Liver (tissue), 9 donors: ENCODE results near the gene CLDN1. TPM values are rescaled to one million over a fixed set of nuclear protein-coding genes. Genes with fewer than 3 reads are reported as not detected.

Experiments used
- DNase-seq: peaks from one replicate; pipeline ENCODE4 v3.0.0-alpha.2; 2017; ENCODE audit warnings: low spot score
- H3K27ac ChIP-seq, 2 donors: one replicate each; pipeline ENCODE4 v1.7.0; 2013; ENCODE audit warnings: inconsistent platforms in 2 of 2, low read length in 2 of 2, control low read depth in 1 of 2, low read depth in 1 of 2, mild to moderate bottlenecking in 1 of 2
- H3K27me3 ChIP-seq, 4 donors: one replicate each; pipeline versions ENCODE4 v1.6.1 to v1.7.0; 2013; ENCODE audit warnings: low read length in 3 of 4, inconsistent platforms in 1 of 4, mild to moderate bottlenecking in 1 of 4, moderate library complexity in 1 of 4; ENCODE audit not compliant: control insufficient read depth in 4 of 4, insufficient read depth in 4 of 4
- H3K36me3 ChIP-seq, 4 donors: one replicate each; pipeline versions ENCODE4 v1.6.1 to v1.7.0; 2013; ENCODE audit warnings: low read length in 3 of 4, mild to moderate bottlenecking in 3 of 4, low read depth in 1 of 4, moderate library complexity in 1 of 4; ENCODE audit not compliant: control insufficient read depth in 4 of 4, insufficient read depth in 3 of 4
- H3K4me1 ChIP-seq, 4 donors: one replicate each; pipeline versions ENCODE4 v1.6.1 to v1.7.0; 2013; ENCODE audit warnings: low read length in 3 of 4, mild to moderate bottlenecking in 3 of 4, moderate library complexity in 1 of 4; ENCODE audit not compliant: control insufficient read depth in 4 of 4, insufficient read depth in 4 of 4
- H3K4me3 ChIP-seq, 3 donors: one replicate each; pipeline versions ENCODE4 v1.6.1 to v1.7.0; 2013; ENCODE audit warnings: low read length in 3 of 3, control low read depth in 1 of 3, low read depth in 1 of 3, mild to moderate bottlenecking in 1 of 3
- H3K9ac ChIP-seq, 2 donors: one replicate each; pipeline ENCODE4 v1.7.0; 2013; ENCODE audit warnings: low read length in 2 of 2, mild to moderate bottlenecking in 2 of 2, moderate library complexity in 2 of 2, control low read depth in 1 of 2, low read depth in 1 of 2
- H3K9me3 ChIP-seq, 4 donors: one replicate each; pipeline versions ENCODE4 v1.6.1 to v1.7.0; 2013; ENCODE audit warnings: low read length in 3 of 4; ENCODE audit not compliant: control insufficient read depth in 4 of 4
- ATF3 ChIP-seq: IDR thresholded peaks from 2 replicates; pipeline ENCODE4 v1.6.1; 2016; ENCODE audit warnings: antibody characterized with exemption
- EGR1 ChIP-seq, 2 donors: IDR thresholded peaks; 2 replicates each; pipeline ENCODE4 v1.6.1; 2016 to 2018; ENCODE audit warnings: antibody characterized with exemption in 2 of 2, low read depth in 2 of 2
- GABPA ChIP-seq, 2 donors: IDR thresholded peaks in 1 of 2; conservative IDR thresholded peaks in 1 of 2; 2 replicates each; pipeline ENCODE4 v1.6.1; 2016; ENCODE audit warnings: antibody characterized with exemption in 2 of 2, mild to moderate bottlenecking in 1 of 2, moderate library complexity in 1 of 2
- RXRA ChIP-seq, 2 donors: IDR thresholded peaks; 2 replicates each; pipeline ENCODE4 v1.6.1; 2017 to 2018; ENCODE audit warnings: antibody characterized with exemption in 2 of 2, mild to moderate bottlenecking in 1 of 2
- SP1 ChIP-seq: IDR thresholded peaks from 2 replicates; pipeline ENCODE4 v1.6.1; 2018; ENCODE audit warnings: antibody characterized with exemption, mild to moderate bottlenecking
- TAF1 ChIP-seq: conservative IDR thresholded peaks from 2 replicates; pipeline ENCODE4 v1.6.1; 2016; ENCODE audit warnings: antibody characterized with exemption, mild to moderate bottlenecking
- WGBS: extraction: QIAGEN DNeasy Blood & Tissue Kit; methylation state at CpG from one replicate; pipeline ENCODE4 v1.1.7; 2013; 5-methylcytosine and 5-hydroxymethylcytosine counted together
- polyA plus RNA-seq, 2 donors: library from polyadenylated mRNA; stranded (reverse) in 1 of 2; unstranded in 1 of 2; fragments of 200-250 nt in 1 of 2; fragments of >200 nt in 1 of 2; fragmentation: Nextera tagmentation in 1 of 2; extraction: Ambion mirVana in 1 of 2; gene quantifications; one replicate each; pipeline versions ENCODE4 v1.2.1 to v1.2.3, GENCODE V29; 2013 to 2015
- total RNA-seq, 2 donors: library from RNA; depleted of rRNA; stranded (reverse); fragments of >200 nt; gene quantifications; one replicate each; pipeline ENCODE4 v1.2.3, GENCODE V29; 2014
- TF ChIP-seq, protein P1 (sequence below): IDR thresholded peaks from 2 replicates; pipeline ENCODE4 v1.6.1; 2016; ENCODE audit warnings: antibody characterized with exemption, mild to moderate bottlenecking
- TF ChIP-seq, protein P2 (sequence below): fragments of 150-350 bp; IDR thresholded peaks from 2 replicates; pipeline ENCODE4 v1.5.1; 2017; ENCODE audit warnings: improper control_type of control experiment, low read depth, low read length; ENCODE audit not compliant: missing input control
- donor health status: healthy.
- donor health status: healthy.
- donor health status: healthy.
- donor health status: healthy.
- donor health status: healthy.

Gene CLDN1
- total and polyA plus RNA-seq, 4 donors = 57.8 to 92.0 (median 87.3) TPM

DNA sequence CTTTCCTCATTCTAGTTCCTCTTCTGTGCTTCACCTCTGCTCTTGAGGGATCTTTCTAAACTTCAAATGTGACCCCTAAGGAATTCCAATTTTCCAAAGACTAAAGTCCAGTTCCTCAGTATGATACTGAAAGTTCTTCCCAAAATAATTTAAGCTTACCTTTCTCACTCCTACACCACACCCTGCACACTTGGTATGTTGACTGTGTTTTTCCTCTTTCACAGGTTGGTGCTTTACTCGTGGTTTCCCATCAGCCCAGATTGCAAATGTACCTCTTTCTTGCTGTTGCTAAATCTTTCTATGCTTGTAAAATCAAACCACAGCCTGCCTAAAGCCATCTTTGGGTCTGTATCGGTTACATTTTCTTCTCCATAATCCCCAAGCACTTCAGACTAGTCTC is 35.2 kb upstream of the CLDN1 start:
- Histone ChIP-seq H3K36me3 (no peaks in the 10 kb centered on the region), H3K9ac (no peak overlapping the region), H3K9me3 (no peaks in the 10 kb centered on the region), H3K4me3 (no peak overlapping the region), H3K27me3 (no peaks in the 10 kb centered on the region), H3K4me1 (peaks cover 0 to 3% (median 0%) of the 10 kb centered on the region in 4 donors), H3K27ac (no peak overlapping the region)
- 86% methylated on average over 2 of the region's 2 CpGs for WGBS
- no peak for DNase-seq
- TF ChIP-seq, protein P1, sequence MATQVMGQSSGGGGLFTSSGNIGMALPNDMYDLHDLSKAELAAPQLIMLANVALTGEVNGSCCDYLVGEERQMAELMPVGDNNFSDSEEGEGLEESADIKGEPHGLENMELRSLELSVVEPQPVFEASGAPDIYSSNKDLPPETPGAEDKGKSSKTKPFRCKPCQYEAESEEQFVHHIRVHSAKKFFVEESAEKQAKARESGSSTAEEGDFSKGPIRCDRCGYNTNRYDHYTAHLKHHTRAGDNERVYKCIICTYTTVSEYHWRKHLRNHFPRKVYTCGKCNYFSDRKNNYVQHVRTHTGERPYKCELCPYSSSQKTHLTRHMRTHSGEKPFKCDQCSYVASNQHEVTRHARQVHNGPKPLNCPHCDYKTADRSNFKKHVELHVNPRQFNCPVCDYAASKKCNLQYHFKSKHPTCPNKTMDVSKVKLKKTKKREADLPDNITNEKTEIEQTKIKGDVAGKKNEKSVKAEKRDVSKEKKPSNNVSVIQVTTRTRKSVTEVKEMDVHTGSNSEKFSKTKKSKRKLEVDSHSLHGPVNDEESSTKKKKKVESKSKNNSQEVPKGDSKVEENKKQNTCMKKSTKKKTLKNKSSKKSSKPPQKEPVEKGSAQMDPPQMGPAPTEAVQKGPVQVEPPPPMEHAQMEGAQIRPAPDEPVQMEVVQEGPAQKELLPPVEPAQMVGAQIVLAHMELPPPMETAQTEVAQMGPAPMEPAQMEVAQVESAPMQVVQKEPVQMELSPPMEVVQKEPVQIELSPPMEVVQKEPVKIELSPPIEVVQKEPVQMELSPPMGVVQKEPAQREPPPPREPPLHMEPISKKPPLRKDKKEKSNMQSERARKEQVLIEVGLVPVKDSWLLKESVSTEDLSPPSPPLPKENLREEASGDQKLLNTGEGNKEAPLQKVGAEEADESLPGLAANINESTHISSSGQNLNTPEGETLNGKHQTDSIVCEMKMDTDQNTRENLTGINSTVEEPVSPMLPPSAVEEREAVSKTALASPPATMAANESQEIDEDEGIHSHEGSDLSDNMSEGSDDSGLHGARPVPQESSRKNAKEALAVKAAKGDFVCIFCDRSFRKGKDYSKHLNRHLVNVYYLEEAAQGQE = no peak
- TF ChIP-seq SP1 = no peak

GRCh38 chr3:190356246-190356645 is 34.0 kb upstream of the CLDN1 start:
- Histone ChIP-seq H3K4me1 (peaks cover 0 to 3% (median 0%) of the 10 kb centered on the region in 4 donors), H3K4me3 (no peak overlapping the region), H3K9ac (no peak overlapping the region), H3K36me3 (no peaks in the 10 kb centered on the region), H3K27me3 (no peaks in the 10 kb centered on the region), H3K9me3 (no peaks in the 10 kb centered on the region), H3K27ac (no peak overlapping the region)
- no peak for TF ChIP-seq ATF3
- no peak for TF ChIP-seq TAF1
- TF ChIP-seq, protein P2, sequence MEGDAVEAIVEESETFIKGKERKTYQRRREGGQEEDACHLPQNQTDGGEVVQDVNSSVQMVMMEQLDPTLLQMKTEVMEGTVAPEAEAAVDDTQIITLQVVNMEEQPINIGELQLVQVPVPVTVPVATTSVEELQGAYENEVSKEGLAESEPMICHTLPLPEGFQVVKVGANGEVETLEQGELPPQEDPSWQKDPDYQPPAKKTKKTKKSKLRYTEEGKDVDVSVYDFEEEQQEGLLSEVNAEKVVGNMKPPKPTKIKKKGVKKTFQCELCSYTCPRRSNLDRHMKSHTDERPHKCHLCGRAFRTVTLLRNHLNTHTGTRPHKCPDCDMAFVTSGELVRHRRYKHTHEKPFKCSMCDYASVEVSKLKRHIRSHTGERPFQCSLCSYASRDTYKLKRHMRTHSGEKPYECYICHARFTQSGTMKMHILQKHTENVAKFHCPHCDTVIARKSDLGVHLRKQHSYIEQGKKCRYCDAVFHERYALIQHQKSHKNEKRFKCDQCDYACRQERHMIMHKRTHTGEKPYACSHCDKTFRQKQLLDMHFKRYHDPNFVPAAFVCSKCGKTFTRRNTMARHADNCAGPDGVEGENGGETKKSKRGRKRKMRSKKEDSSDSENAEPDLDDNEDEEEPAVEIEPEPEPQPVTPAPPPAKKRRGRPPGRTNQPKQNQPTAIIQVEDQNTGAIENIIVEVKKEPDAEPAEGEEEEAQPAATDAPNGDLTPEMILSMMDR = no peak
- TF ChIP-seq, protein P1 = no peak
- TF ChIP-seq EGR1 (IDR thresholded peaks at IDR 0.05; ENCODE audit: low read depth in 2 of 2) = no peak
- no peak for TF ChIP-seq GABPA (IDR thresholded peaks at IDR 0.05 in 1 of 2, conservative IDR thresholded peaks at IDR 0.05 in 1 of 2)
- TF ChIP-seq RXRA (IDR thresholded peaks at IDR 0.05) = no peak
- no peak for DNase-seq
